Measurements from ENCODE around the gene SLC2A13.
A peak's percentile ranks its signal among the peaks of the same experiment; 100 is the strongest.

DNA sequence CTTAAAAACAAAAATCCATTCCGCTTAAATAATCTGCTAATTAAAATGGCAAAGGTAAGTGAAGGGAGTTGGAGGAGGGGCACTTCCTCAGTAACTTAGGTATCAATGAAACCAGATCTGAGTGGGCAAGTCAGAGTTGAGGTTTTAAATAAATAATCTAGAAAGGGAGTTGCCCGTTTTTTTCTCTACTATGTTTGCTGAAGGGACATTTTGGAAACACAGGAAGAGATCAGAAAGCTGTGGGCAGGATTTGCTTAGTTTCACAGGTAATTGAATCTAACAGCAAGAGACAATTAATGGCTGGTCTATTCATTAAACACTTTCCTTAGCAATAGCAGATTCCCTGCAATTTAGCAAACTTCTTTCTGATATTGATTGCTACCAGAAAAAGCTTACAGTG is 300.2 kb downstream of the SLC2A13 start:
- TF ChIP-seq, protein P1, sequence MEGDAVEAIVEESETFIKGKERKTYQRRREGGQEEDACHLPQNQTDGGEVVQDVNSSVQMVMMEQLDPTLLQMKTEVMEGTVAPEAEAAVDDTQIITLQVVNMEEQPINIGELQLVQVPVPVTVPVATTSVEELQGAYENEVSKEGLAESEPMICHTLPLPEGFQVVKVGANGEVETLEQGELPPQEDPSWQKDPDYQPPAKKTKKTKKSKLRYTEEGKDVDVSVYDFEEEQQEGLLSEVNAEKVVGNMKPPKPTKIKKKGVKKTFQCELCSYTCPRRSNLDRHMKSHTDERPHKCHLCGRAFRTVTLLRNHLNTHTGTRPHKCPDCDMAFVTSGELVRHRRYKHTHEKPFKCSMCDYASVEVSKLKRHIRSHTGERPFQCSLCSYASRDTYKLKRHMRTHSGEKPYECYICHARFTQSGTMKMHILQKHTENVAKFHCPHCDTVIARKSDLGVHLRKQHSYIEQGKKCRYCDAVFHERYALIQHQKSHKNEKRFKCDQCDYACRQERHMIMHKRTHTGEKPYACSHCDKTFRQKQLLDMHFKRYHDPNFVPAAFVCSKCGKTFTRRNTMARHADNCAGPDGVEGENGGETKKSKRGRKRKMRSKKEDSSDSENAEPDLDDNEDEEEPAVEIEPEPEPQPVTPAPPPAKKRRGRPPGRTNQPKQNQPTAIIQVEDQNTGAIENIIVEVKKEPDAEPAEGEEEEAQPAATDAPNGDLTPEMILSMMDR (IDR thresholded peaks at IDR 0.05; ENCODE audit: low read depth, low read length, missing input control), result no peak
- peak; percentile 39 for TF ChIP-seq SP1 (IDR thresholded peaks at IDR 0.05)
- no peak for TF ChIP-seq TAF1 (conservative IDR thresholded peaks at IDR 0.05)
- TF ChIP-seq, protein P2, sequence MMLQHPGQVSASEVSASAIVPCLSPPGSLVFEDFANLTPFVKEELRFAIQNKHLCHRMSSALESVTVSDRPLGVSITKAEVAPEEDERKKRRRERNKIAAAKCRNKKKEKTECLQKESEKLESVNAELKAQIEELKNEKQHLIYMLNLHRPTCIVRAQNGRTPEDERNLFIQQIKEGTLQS (IDR thresholded peaks at IDR 0.05), result no peak
- TF ChIP-seq, protein P3, sequence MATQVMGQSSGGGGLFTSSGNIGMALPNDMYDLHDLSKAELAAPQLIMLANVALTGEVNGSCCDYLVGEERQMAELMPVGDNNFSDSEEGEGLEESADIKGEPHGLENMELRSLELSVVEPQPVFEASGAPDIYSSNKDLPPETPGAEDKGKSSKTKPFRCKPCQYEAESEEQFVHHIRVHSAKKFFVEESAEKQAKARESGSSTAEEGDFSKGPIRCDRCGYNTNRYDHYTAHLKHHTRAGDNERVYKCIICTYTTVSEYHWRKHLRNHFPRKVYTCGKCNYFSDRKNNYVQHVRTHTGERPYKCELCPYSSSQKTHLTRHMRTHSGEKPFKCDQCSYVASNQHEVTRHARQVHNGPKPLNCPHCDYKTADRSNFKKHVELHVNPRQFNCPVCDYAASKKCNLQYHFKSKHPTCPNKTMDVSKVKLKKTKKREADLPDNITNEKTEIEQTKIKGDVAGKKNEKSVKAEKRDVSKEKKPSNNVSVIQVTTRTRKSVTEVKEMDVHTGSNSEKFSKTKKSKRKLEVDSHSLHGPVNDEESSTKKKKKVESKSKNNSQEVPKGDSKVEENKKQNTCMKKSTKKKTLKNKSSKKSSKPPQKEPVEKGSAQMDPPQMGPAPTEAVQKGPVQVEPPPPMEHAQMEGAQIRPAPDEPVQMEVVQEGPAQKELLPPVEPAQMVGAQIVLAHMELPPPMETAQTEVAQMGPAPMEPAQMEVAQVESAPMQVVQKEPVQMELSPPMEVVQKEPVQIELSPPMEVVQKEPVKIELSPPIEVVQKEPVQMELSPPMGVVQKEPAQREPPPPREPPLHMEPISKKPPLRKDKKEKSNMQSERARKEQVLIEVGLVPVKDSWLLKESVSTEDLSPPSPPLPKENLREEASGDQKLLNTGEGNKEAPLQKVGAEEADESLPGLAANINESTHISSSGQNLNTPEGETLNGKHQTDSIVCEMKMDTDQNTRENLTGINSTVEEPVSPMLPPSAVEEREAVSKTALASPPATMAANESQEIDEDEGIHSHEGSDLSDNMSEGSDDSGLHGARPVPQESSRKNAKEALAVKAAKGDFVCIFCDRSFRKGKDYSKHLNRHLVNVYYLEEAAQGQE (IDR thresholded peaks at IDR 0.05), result no peak
- TF ChIP-seq, protein P4, sequence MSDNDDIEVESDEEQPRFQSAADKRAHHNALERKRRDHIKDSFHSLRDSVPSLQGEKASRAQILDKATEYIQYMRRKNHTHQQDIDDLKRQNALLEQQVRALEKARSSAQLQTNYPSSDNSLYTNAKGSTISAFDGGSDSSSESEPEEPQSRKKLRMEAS (IDR thresholded peaks at IDR 0.05), result no peak
- TF ChIP-seq YY1 (IDR thresholded peaks at IDR 0.05), result peak; percentile 62
- TF ChIP-seq RAD21 (IDR thresholded peaks at IDR 0.05), result peak in 1 of 2 donors; percentile 3
- no peak for TF ChIP-seq HNF4G (IDR thresholded peaks at IDR 0.05)
- TF ChIP-seq JUND (IDR thresholded peaks at IDR 0.05), result no peak
- no peak for TF ChIP-seq EGR1 (IDR thresholded peaks at IDR 0.05; ENCODE audit: low read depth in 2 of 2)
- TF ChIP-seq GABPA (IDR thresholded peaks at IDR 0.05 in 1 of 2, conservative IDR thresholded peaks at IDR 0.05 in 1 of 2), result no peak
